RWPE2 (cell line): Measurements from ENCODE around the gene ACTL6A.
A peak's percentile ranks its signal among the peaks of the same experiment; 100 is the strongest.

Experiments used
- ATAC-seq: fragments of 200-7000 bp; cut with Tn5 transposase; 3 replicates; pipeline ENCODE4 v1.9.1; 2021; ENCODE audit warnings: low read depth
- DNase-seq: peaks from one replicate; pipeline ENCODE4 v3.0.0-alpha.2; 2020; ENCODE audit warnings: low spot score
- H3K27ac ChIP-seq: fragments of 450-650 bp; 2 replicates; pipeline ENCODE4 v1.5.1; 2017; ENCODE audit warnings: mild to moderate bottlenecking; ENCODE audit not compliant: poor library complexity, severe bottlenecking
- H3K27me3 ChIP-seq: fragments of 250-450 bp; sonication (Bioruptor Pico); 2 replicates; pipeline ENCODE4 v1.5.1; 2021; ENCODE audit warnings: mild to moderate bottlenecking, moderate library complexity; ENCODE audit not compliant: insufficient read depth, poor library complexity, severe bottlenecking
- H3K36me3 ChIP-seq: fragments of 250-450 bp; sonication (Bioruptor Pico); 2 replicates; pipeline ENCODE4 v1.5.1; 2020; ENCODE audit warnings: low read depth, mild to moderate bottlenecking, moderate library complexity
- H3K4me1 ChIP-seq: fragments of 250-450 bp; sonication (Bioruptor Pico); 2 replicates; pipeline ENCODE4 v1.5.1; 2021; ENCODE audit warnings: mild to moderate bottlenecking, moderate library complexity; ENCODE audit not compliant: insufficient read depth, poor library complexity, severe bottlenecking
- H3K4me3 ChIP-seq: fragments of 250-450 bp; sonication (Bioruptor Pico); 2 replicates; pipeline ENCODE4 v1.5.1; 2021; ENCODE audit warnings: mild to moderate bottlenecking, moderate library complexity; ENCODE audit not compliant: severe bottlenecking
- H3K9me3 ChIP-seq: fragments of 250-450 bp; sonication (Bioruptor Pico); 2 replicates; pipeline ENCODE4 v1.5.1; 2021; ENCODE audit warnings: mild to moderate bottlenecking, moderate library complexity; ENCODE audit not compliant: severe bottlenecking
- CTCF ChIP-seq: fragments of 450-650 bp; IDR thresholded peaks from one replicate; pipeline ENCODE4 v1.5.1; 2017; ENCODE audit warnings: mild to moderate bottlenecking, moderate library complexity; ENCODE audit not compliant: poor library complexity, severe bottlenecking

The ACTL6A gene

GRCh38 chr3:179551349-179552105 lies 11.2 kb upstream of the ACTL6A start:
- no peaks in the 10 kb centered on the region for H3K9me3 ChIP-seq
- no peak overlapping the region for H3K4me3 ChIP-seq
- ATAC-seq (no peak), DNase-seq (no peak)
- H3K36me3 ChIP-seq: no peaks in the 10 kb centered on the region
- H3K27me3 ChIP-seq: no peaks in the 10 kb centered on the region
- no peak overlapping the region for H3K27ac ChIP-seq
- H3K4me1 ChIP-seq: no peaks in the 10 kb centered on the region
- no peak for TF ChIP-seq CTCF

GRCh38 chr3:179558742-179559364 lies 3.9 kb upstream of the ACTL6A start:
- DNase-seq: no peak
- Histone ChIP-seq H3K27ac (no peak overlapping the region), H3K4me1 (no peaks in the 10 kb centered on the region), H3K9me3 (no peaks in the 10 kb centered on the region), H3K27me3 (peaks cover 4% of the 10 kb centered on the region), H3K4me3 (no peak overlapping the region), H3K36me3 (no peaks in the 10 kb centered on the region)
- TF ChIP-seq CTCF: peak; percentile 94
- no peak for ATAC-seq

GRCh38 chr3:179560791-179561190 lies 1.9 kb upstream of the ACTL6A start:
- peaks cover 13% of the 10 kb centered on the region for H3K4me1 ChIP-seq
- no peak overlapping the region for H3K4me3 ChIP-seq
- ATAC-seq: no peak
- TF ChIP-seq CTCF: no peak
- no peaks in the 10 kb centered on the region for H3K9me3 ChIP-seq
- H3K27me3 ChIP-seq: peaks cover 4% of the 10 kb centered on the region
- H3K27ac ChIP-seq: no peak overlapping the region
- no peaks in the 10 kb centered on the region for H3K36me3 ChIP-seq
- no peak for DNase-seq

GRCh38 chr3:179563271-179563783 lies 601 bp downstream of the ACTL6A start:
- Histone ChIP-seq H3K27me3 (peaks cover 4% of the 10 kb centered on the region), H3K36me3 (no peaks in the 10 kb centered on the region), H3K27ac (peak overlapping the region; percentile 70), H3K4me3 (peak overlapping the region; percentile 84), H3K4me1 (peaks cover 13% of the 10 kb centered on the region), H3K9me3 (no peaks in the 10 kb centered on the region)
- ATAC-seq (peak; percentile 72), DNase-seq (peak; percentile 77)
- peak; percentile 27 for TF ChIP-seq CTCF
